Ishikawa (cell line): ENCODE measurements around the gene PTDSS2.

Experiments
- CEBPB ChIP-seq: IDR thresholded peaks from 2 replicates; pipeline ENCODE4 v1.6.1; 2012
- EGR1 ChIP-seq: IDR thresholded peaks from 2 replicates; pipeline ENCODE4 v1.6.1; 2012
- EP300 ChIP-seq: IDR thresholded peaks from 2 replicates; pipeline ENCODE4 v1.6.1; 2012; ENCODE audit warnings: borderline replicate concordance
- FOXM1 ChIP-seq: IDR thresholded peaks from 2 replicates; pipeline ENCODE4 v1.6.1; 2012; ENCODE audit warnings: low read depth, borderline replicate concordance
- NFIC ChIP-seq: IDR thresholded peaks from 2 replicates; pipeline ENCODE4 v1.6.1; 2012
- RAD21 ChIP-seq: IDR thresholded peaks from 2 replicates; pipeline ENCODE4 v1.6.1; 2012; ENCODE audit warnings: low read depth
- TAF1 ChIP-seq: IDR thresholded peaks from 2 replicates; pipeline ENCODE4 v1.6.1; 2012; ENCODE audit warnings: low read depth, mild to moderate bottlenecking
- YY1 ChIP-seq: IDR thresholded peaks from 2 replicates; pipeline ENCODE4 v1.6.1; 2012; ENCODE audit warnings: low read depth
- ZBTB7A ChIP-seq: IDR thresholded peaks from 2 replicates; pipeline ENCODE4 v1.6.1; 2012; ENCODE audit warnings: low read depth
- TF ChIP-seq, protein P1 (sequence below): IDR thresholded peaks from 2 replicates; pipeline ENCODE4 v1.6.1; 2012; ENCODE audit warnings: low read depth, mild to moderate bottlenecking
- TF ChIP-seq, protein P2 (sequence below): IDR thresholded peaks from 2 replicates; pipeline ENCODE4 v1.6.1; 2012

DNA sequence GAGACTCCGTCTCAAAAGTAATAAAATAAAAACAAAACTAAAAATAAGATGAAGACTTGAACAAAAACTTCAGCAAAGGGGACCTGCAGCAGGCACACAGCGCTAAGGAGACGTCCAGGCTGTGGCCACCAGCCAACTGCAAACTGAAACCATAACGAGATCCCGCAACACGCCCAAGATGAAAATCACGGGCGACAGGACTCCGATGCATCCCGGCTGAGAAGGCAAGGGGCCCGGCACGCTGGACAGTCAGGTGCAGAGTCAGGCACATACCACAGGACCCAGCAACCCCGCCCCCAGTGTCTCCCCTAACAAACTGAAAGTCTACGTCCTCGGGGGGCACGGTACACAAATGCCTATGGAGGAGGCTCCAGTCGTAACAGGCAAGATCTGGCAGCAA lies 76.1 kb downstream of the PTDSS2 start:
- TF ChIP-seq YY1: no peak
- no peak for TF ChIP-seq ZBTB7A
- TF ChIP-seq RAD21: no peak
- TF ChIP-seq NFIC: no peak
- no peak for TF ChIP-seq EP300
- TF ChIP-seq, protein P1, sequence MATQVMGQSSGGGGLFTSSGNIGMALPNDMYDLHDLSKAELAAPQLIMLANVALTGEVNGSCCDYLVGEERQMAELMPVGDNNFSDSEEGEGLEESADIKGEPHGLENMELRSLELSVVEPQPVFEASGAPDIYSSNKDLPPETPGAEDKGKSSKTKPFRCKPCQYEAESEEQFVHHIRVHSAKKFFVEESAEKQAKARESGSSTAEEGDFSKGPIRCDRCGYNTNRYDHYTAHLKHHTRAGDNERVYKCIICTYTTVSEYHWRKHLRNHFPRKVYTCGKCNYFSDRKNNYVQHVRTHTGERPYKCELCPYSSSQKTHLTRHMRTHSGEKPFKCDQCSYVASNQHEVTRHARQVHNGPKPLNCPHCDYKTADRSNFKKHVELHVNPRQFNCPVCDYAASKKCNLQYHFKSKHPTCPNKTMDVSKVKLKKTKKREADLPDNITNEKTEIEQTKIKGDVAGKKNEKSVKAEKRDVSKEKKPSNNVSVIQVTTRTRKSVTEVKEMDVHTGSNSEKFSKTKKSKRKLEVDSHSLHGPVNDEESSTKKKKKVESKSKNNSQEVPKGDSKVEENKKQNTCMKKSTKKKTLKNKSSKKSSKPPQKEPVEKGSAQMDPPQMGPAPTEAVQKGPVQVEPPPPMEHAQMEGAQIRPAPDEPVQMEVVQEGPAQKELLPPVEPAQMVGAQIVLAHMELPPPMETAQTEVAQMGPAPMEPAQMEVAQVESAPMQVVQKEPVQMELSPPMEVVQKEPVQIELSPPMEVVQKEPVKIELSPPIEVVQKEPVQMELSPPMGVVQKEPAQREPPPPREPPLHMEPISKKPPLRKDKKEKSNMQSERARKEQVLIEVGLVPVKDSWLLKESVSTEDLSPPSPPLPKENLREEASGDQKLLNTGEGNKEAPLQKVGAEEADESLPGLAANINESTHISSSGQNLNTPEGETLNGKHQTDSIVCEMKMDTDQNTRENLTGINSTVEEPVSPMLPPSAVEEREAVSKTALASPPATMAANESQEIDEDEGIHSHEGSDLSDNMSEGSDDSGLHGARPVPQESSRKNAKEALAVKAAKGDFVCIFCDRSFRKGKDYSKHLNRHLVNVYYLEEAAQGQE: no peak
- no peak for TF ChIP-seq CEBPB
- no peak for TF ChIP-seq TAF1
- TF ChIP-seq, protein P2, sequence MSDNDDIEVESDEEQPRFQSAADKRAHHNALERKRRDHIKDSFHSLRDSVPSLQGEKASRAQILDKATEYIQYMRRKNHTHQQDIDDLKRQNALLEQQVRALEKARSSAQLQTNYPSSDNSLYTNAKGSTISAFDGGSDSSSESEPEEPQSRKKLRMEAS: no peak
- no peak for TF ChIP-seq FOXM1
- TF ChIP-seq EGR1: no peak
